GM20000 (cell line): Measurements from ENCODE around the gene ARVCF.

Experiments
- DNase-seq: peaks from one replicate; pipeline ENCODE4 v3.0.0; 2012; ENCODE audit warnings: low spot score
- TF ChIP-seq, protein P1 (sequence below): IDR thresholded peaks from 2 replicates; pipeline ENCODE4 v1.5.1; 2012; ENCODE audit warnings: mild to moderate bottlenecking, control low read depth; ENCODE audit errors: extremely low read depth, missing control alignments

Gene ARVCF

GRCh38 chr22:19992481-19992911, 24.1 kb downstream of the ARVCF start:
- no peak for DNase-seq
- TF ChIP-seq, protein P1, sequence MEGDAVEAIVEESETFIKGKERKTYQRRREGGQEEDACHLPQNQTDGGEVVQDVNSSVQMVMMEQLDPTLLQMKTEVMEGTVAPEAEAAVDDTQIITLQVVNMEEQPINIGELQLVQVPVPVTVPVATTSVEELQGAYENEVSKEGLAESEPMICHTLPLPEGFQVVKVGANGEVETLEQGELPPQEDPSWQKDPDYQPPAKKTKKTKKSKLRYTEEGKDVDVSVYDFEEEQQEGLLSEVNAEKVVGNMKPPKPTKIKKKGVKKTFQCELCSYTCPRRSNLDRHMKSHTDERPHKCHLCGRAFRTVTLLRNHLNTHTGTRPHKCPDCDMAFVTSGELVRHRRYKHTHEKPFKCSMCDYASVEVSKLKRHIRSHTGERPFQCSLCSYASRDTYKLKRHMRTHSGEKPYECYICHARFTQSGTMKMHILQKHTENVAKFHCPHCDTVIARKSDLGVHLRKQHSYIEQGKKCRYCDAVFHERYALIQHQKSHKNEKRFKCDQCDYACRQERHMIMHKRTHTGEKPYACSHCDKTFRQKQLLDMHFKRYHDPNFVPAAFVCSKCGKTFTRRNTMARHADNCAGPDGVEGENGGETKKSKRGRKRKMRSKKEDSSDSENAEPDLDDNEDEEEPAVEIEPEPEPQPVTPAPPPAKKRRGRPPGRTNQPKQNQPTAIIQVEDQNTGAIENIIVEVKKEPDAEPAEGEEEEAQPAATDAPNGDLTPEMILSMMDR, result no peak

DNA sequence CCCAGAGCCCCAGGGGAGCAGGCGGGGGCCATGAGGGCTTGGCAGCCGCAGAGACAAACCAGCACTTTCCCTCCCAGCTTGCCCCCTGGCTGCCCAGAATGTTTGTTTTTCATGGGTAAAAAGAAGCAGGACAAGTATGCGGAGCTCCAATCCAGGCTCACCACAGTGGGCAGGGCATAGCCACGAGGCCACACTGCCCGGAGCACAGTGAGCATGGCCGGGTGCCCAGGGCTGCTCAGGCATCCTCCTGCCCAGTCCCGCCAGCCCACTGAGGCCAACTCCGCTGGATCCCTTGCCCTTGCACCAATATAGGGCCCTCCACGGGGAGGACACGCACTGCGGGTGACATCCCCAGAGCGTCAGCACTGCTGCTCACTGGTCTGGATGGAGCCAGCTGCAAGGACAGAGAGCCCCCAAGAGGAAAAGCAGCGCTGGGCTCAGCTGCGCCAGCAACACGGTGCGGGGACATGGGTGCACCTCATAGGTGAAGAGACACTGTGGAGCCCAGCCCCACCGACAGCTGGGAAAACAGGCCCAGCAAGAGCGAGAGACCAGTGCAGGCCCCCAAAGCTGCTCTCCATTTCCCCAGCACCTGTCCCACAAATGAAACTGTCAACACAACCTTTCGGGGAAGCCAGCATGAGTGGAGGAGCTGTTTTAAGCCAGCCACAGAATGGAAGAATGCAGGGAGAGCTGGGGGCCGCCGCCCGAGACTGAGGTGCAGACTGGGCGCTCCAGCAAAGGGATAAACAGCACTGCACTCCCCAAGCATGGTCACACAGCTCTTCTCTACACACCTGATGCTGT, 24.8 kb downstream of the ARVCF start:
- TF ChIP-seq, protein P1, result no peak

DNA sequence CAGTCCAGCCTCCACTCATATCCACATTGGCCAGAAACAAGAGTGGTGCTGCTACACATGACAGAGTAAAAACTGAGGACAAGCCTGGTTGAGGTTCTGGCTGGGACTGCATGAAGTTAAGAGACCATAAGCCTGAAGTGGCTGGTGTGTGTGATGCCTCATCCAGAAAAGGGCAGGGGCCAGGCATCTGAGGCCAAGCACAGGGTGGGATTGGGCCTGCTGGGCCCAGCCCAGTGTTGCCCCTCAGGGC, 25.3 kb downstream of the ARVCF start:
- DNase-seq, result no peak
- TF ChIP-seq, protein P1, result no peak

More for the DNA sequence above, 24.8 kb downstream of the ARVCF start:
- no peak for DNase-seq

- DNase-seq, result no peak
- TF ChIP-seq, protein P1, result no peak
These were observed 25.8 kb downstream of the ARVCF start for GRCh38 chr22:19990609-19991394.

GRCh38 chr22:19990188-19990587, 26.4 kb downstream of the ARVCF start:
- TF ChIP-seq, protein P1, result no peak
- no peak for DNase-seq

- TF ChIP-seq, protein P1, result no peak
These were observed 26.9 kb downstream of the ARVCF start for GRCh38 chr22:19989725-19990067.

GRCh38 chr22:19988965-19989724, 27.5 kb downstream of the ARVCF start:
- TF ChIP-seq, protein P1, result no peak
- no peak for DNase-seq

More at GRCh38 chr22:19989725-19990067, 26.9 kb downstream of the ARVCF start:
- DNase-seq, result no peak
